Transverse colon (tissue), 4 donors: ENCODE results near the gene GPT2.

Experiments
- CTCF ChIP-seq, 5 experiments: fragments of 200-600 bp in 3 of 5; fragments of 450-650 bp in 2 of 5; sonication (generic) in 3 of 5; IDR thresholded peaks; 1 replicate in 2 of 5; 2 replicates in 3 of 5; pipeline ENCODE4 v1.5.1; 2016 to 2017; ENCODE audit warnings: antibody characterized with exemption in 5 of 5, inconsistent platforms in 3 of 5, mild to moderate bottlenecking in 2 of 5, moderate library complexity in 1 of 5
- POLR2AphosphoS5 ChIP-seq, 3 donors: sonication (generic); formaldehyde crosslinking; IDR thresholded peaks; one replicate each; pipeline ENCODE4 v1.6.1; 2016; ENCODE audit warnings: antibody characterized with exemption in 3 of 3

- TF ChIP-seq CTCF (IDR thresholded peaks at IDR 0.05), result no peak
- TF ChIP-seq POLR2AphosphoS5 (IDR thresholded peaks at IDR 0.05), result no peak
Measured at GRCh38 chr16:46898006-46898405, 13.8 kb downstream of the GPT2 start.
